ENCODE measurements around the gene CD19.

GRCh38 chr16:28901862-28902261 lies 29.9 kb upstream of the CD19 start:
- TF ChIP-seq CTCF (IDR thresholded peaks at IDR 0.05) (no peak), POLR2A (IDR thresholded peaks at IDR 0.05) (no peak)
